ENCODE results near the gene WWC2.

- TF ChIP-seq CTCF (conservative IDR thresholded peaks at IDR 0.05 in 1 of 2, IDR thresholded peaks at IDR 0.05 in 1 of 2; ENCODE audit: extremely low read depth in 1 of 2, insufficient read depth in 1 of 2, low read depth in 1 of 2, low read length in 2 of 2) (no peak), EZH2 (IDR thresholded peaks at IDR 0.05; ENCODE audit: borderline replicate concordance, low read length) (no peak)
These were observed 121.2 kb downstream of the WWC2 start for GRCh38 chr4:183220236-183220635.

All from mammary epithelial cell (primary cell).